Liver (tissue), 9 donors: ENCODE measurements around the gene CELF1. TPM values are rescaled to one million over a fixed set of nuclear protein-coding genes. Genes with fewer than 3 reads are reported as not detected.

ENCODE experiments used
- DNase-seq: peaks from one replicate; pipeline ENCODE4 v3.0.0-alpha.2; 2017; ENCODE audit warnings: low spot score
- H3K27ac ChIP-seq, 2 donors: one replicate each; pipeline ENCODE4 v1.7.0; 2013; ENCODE audit warnings: inconsistent platforms in 2 of 2, low read length in 2 of 2, control low read depth in 1 of 2, low read depth in 1 of 2, mild to moderate bottlenecking in 1 of 2
- H3K27me3 ChIP-seq, 4 donors: one replicate each; pipeline versions ENCODE4 v1.6.1 to v1.7.0; 2013; ENCODE audit warnings: low read length in 3 of 4, inconsistent platforms in 1 of 4, mild to moderate bottlenecking in 1 of 4, moderate library complexity in 1 of 4; ENCODE audit not compliant: control insufficient read depth in 4 of 4, insufficient read depth in 4 of 4
- H3K36me3 ChIP-seq, 4 donors: one replicate each; pipeline versions ENCODE4 v1.6.1 to v1.7.0; 2013; ENCODE audit warnings: low read length in 3 of 4, mild to moderate bottlenecking in 3 of 4, low read depth in 1 of 4, moderate library complexity in 1 of 4; ENCODE audit not compliant: control insufficient read depth in 4 of 4, insufficient read depth in 3 of 4
- H3K4me1 ChIP-seq, 4 donors: one replicate each; pipeline versions ENCODE4 v1.6.1 to v1.7.0; 2013; ENCODE audit warnings: low read length in 3 of 4, mild to moderate bottlenecking in 3 of 4, moderate library complexity in 1 of 4; ENCODE audit not compliant: control insufficient read depth in 4 of 4, insufficient read depth in 4 of 4
- H3K4me3 ChIP-seq, 3 donors: one replicate each; pipeline versions ENCODE4 v1.6.1 to v1.7.0; 2013; ENCODE audit warnings: low read length in 3 of 3, control low read depth in 1 of 3, low read depth in 1 of 3, mild to moderate bottlenecking in 1 of 3
- H3K9ac ChIP-seq, 2 donors: one replicate each; pipeline ENCODE4 v1.7.0; 2013; ENCODE audit warnings: low read length in 2 of 2, mild to moderate bottlenecking in 2 of 2, moderate library complexity in 2 of 2, control low read depth in 1 of 2, low read depth in 1 of 2
- H3K9me3 ChIP-seq, 4 donors: one replicate each; pipeline versions ENCODE4 v1.6.1 to v1.7.0; 2013; ENCODE audit warnings: low read length in 3 of 4; ENCODE audit not compliant: control insufficient read depth in 4 of 4
- CTCF ChIP-seq: fragments of 150-350 bp; IDR thresholded peaks from 2 replicates; pipeline ENCODE4 v1.5.1; 2017; ENCODE audit warnings: improper control_type of control experiment, low read depth, low read length; ENCODE audit not compliant: missing input control
- FOXA1 ChIP-seq: IDR thresholded peaks from 2 replicates; pipeline ENCODE4 v1.6.1; 2016; ENCODE audit warnings: antibody characterized with exemption
- GABPA ChIP-seq, 2 donors: IDR thresholded peaks in 1 of 2; conservative IDR thresholded peaks in 1 of 2; 2 replicates each; pipeline ENCODE4 v1.6.1; 2016; ENCODE audit warnings: antibody characterized with exemption in 2 of 2, mild to moderate bottlenecking in 1 of 2, moderate library complexity in 1 of 2
- HNF4A ChIP-seq, 2 donors: conservative IDR thresholded peaks; 2 replicates each; pipeline ENCODE4 v1.6.1; 2016; ENCODE audit warnings: antibody characterized with exemption in 2 of 2, mild to moderate bottlenecking in 2 of 2
- HNF4G ChIP-seq: IDR thresholded peaks from 2 replicates; pipeline ENCODE4 v1.6.1; 2016; ENCODE audit warnings: antibody characterized with exemption
- JUND ChIP-seq, 2 donors: IDR thresholded peaks; 2 replicates each; pipeline ENCODE4 v1.6.1; 2016; ENCODE audit warnings: antibody characterized with exemption in 2 of 2
- MAX ChIP-seq: IDR thresholded peaks from 2 replicates; pipeline ENCODE4 v1.6.1; 2016; ENCODE audit warnings: antibody characterized with exemption
- NR2F2 ChIP-seq: IDR thresholded peaks from 2 replicates; pipeline ENCODE4 v1.6.1; 2016; ENCODE audit warnings: antibody characterized with exemption
- RAD21 ChIP-seq, 2 donors: IDR thresholded peaks; 2 replicates each; pipeline ENCODE4 v1.6.1; 2016; ENCODE audit warnings: antibody characterized with exemption in 2 of 2, mild to moderate bottlenecking in 2 of 2
- RXRA ChIP-seq, 2 donors: IDR thresholded peaks; 2 replicates each; pipeline ENCODE4 v1.6.1; 2017 to 2018; ENCODE audit warnings: antibody characterized with exemption in 2 of 2, mild to moderate bottlenecking in 1 of 2
- SP1 ChIP-seq: IDR thresholded peaks from 2 replicates; pipeline ENCODE4 v1.6.1; 2018; ENCODE audit warnings: antibody characterized with exemption, mild to moderate bottlenecking
- TAF1 ChIP-seq: conservative IDR thresholded peaks from 2 replicates; pipeline ENCODE4 v1.6.1; 2016; ENCODE audit warnings: antibody characterized with exemption, mild to moderate bottlenecking
- ZBTB33 ChIP-seq: IDR thresholded peaks from 2 replicates; pipeline ENCODE4 v1.6.1; 2016; ENCODE audit warnings: antibody characterized with exemption
- WGBS: extraction: QIAGEN DNeasy Blood & Tissue Kit; methylation state at CpG from one replicate; pipeline ENCODE4 v1.1.7; 2013; 5-methylcytosine and 5-hydroxymethylcytosine counted together
- polyA plus RNA-seq, 2 donors: library from polyadenylated mRNA; stranded (reverse) in 1 of 2; unstranded in 1 of 2; fragments of 200-250 nt in 1 of 2; fragments of >200 nt in 1 of 2; fragmentation: Nextera tagmentation in 1 of 2; extraction: Ambion mirVana in 1 of 2; gene quantifications; one replicate each; pipeline versions ENCODE4 v1.2.1 to v1.2.3, GENCODE V29; 2013 to 2015
- total RNA-seq, 2 donors: library from RNA; depleted of rRNA; stranded (reverse); fragments of >200 nt; gene quantifications; one replicate each; pipeline ENCODE4 v1.2.3, GENCODE V29; 2014
- donor health status: healthy.
- donor health status: healthy.
- donor health status: healthy.
- donor health status: healthy.
- donor health status: healthy.

CELF1 gene
- total and polyA plus RNA-seq, 4 donors, result 23.5 to 139 (median 60.3) TPM

GRCh38 chr11:47570651-47571356, 17.9 kb upstream of the CELF1 start:
- TF ChIP-seq CTCF, result no peak
- no peak for TF ChIP-seq HNF4G
- no peaks in the 10 kb centered on the region for H3K9me3 ChIP-seq
- H3K27ac ChIP-seq, result no peak overlapping the region
- peaks cover 0 to 15% (median 4%) of the 10 kb centered on the region in 4 donors for H3K36me3 ChIP-seq
- H3K4me3 ChIP-seq, result no peak overlapping the region
- DNase-seq, result no peak
- no peaks in the 10 kb centered on the region for H3K27me3 ChIP-seq
- 88% methylated on average over 3 of the region's 3 CpGs for WGBS
- H3K4me1 ChIP-seq, result peaks cover 3 to 36% (median 29%) of the 10 kb centered on the region in 4 donors
- no peak overlapping the region for H3K9ac ChIP-seq

GRCh38 chr11:47569646-47570045, 16.7 kb upstream of the CELF1 start:
- H3K27me3 ChIP-seq, result no peaks in the 10 kb centered on the region
- no peak for DNase-seq
- peaks cover 3 to 39% (median 29%) of the 10 kb centered on the region in 4 donors for H3K4me1 ChIP-seq
- H3K27ac ChIP-seq, result no peak overlapping the region
- TF ChIP-seq SP1 (no peak), JUND (IDR thresholded peaks at IDR 0.05) (no peak), TAF1 (no peak), GABPA (IDR thresholded peaks at IDR 0.05 in 1 of 2, conservative IDR thresholded peaks at IDR 0.05 in 1 of 2) (no peak), ZBTB33 (no peak), CTCF (no peak), RAD21 (IDR thresholded peaks at IDR 0.05) (no peak), FOXA1 (no peak), HNF4A (conservative IDR thresholded peaks at IDR 0.05) (no peak), RXRA (IDR thresholded peaks at IDR 0.05) (no peak), NR2F2 (no peak), MAX (no peak)
- peaks cover 0 to 11% (median 4%) of the 10 kb centered on the region in 4 donors for H3K36me3 ChIP-seq
- H3K9me3 ChIP-seq, result no peaks in the 10 kb centered on the region
- H3K9ac ChIP-seq, result no peak overlapping the region
- no peak overlapping the region for H3K4me3 ChIP-seq
- over 99% methylated on average over 7 of the region's 7 CpGs for WGBS
